ENCODE measurements around the gene PCNX3. TPM values are rescaled to one million over a fixed set of nuclear protein-coding genes. Genes with fewer than 3 reads are reported as not detected.
"Not testable (repeated sequence)": the region's sequence is repeated elsewhere in the genome, so short reads cannot be mapped to it uniquely, and the experiment has no call there.

Gene PCNX3
- total RNA-seq, 4 donors from 2014 or later = 38.5 to 59.3 (median 43.6) TPM

GRCh38 chr11:65663639-65664200 lies 48.1 kb downstream of the PCNX3 start:
- H3K4me3 ChIP-seq = peak overlapping the region; percentile 94
- H3K27ac ChIP-seq = peak overlapping the region; percentile 94
- WGBS = under 1% methylated on average over 9 of the region's 15 CpGs
- peaks cover 42% of the 10 kb centered on the region for H3K4me1 ChIP-seq
- no peaks in the 10 kb centered on the region for H3K9me3 ChIP-seq
- DNase-seq (ENCODE audit: low spot score in 2 of 2) = peak; percentile 88 to 90
- H3K27me3 ChIP-seq = no peaks in the 10 kb centered on the region
- peaks cover 30% of the 10 kb centered on the region for H3K36me3 ChIP-seq
- no peak for TF ChIP-seq POLR2AphosphoS5 (IDR thresholded peaks at IDR 0.05)
- TF ChIP-seq, protein P1, sequence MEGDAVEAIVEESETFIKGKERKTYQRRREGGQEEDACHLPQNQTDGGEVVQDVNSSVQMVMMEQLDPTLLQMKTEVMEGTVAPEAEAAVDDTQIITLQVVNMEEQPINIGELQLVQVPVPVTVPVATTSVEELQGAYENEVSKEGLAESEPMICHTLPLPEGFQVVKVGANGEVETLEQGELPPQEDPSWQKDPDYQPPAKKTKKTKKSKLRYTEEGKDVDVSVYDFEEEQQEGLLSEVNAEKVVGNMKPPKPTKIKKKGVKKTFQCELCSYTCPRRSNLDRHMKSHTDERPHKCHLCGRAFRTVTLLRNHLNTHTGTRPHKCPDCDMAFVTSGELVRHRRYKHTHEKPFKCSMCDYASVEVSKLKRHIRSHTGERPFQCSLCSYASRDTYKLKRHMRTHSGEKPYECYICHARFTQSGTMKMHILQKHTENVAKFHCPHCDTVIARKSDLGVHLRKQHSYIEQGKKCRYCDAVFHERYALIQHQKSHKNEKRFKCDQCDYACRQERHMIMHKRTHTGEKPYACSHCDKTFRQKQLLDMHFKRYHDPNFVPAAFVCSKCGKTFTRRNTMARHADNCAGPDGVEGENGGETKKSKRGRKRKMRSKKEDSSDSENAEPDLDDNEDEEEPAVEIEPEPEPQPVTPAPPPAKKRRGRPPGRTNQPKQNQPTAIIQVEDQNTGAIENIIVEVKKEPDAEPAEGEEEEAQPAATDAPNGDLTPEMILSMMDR (IDR thresholded peaks at IDR 0.05) = no peak
- TF ChIP-seq EP300 (IDR thresholded peaks at IDR 0.05) = no peak
- TF ChIP-seq POLR2A (IDR thresholded peaks at IDR 0.05) = no peak

- no peaks in the 10 kb centered on the region for H3K27me3 ChIP-seq
- H3K27ac ChIP-seq = no peak overlapping the region
- H3K4me3 ChIP-seq = no peak overlapping the region
- no peaks in the 10 kb centered on the region for H3K36me3 ChIP-seq
- TF ChIP-seq POLR2AphosphoS5 (IDR thresholded peaks at IDR 0.05) (no peak), POLR2A (IDR thresholded peaks at IDR 0.05) (no peak), EP300 (IDR thresholded peaks at IDR 0.05) (no peak)
- TF ChIP-seq, protein P1 (IDR thresholded peaks at IDR 0.05) = no peak
- H3K9me3 ChIP-seq = no peaks in the 10 kb centered on the region
- DNase-seq (ENCODE audit: low spot score in 2 of 2) = no peak
- H3K4me1 ChIP-seq = no peaks in the 10 kb centered on the region
Observed at GRCh38 chr11:65672180-65672860, 56.7 kb downstream of the PCNX3 start.

DNA sequence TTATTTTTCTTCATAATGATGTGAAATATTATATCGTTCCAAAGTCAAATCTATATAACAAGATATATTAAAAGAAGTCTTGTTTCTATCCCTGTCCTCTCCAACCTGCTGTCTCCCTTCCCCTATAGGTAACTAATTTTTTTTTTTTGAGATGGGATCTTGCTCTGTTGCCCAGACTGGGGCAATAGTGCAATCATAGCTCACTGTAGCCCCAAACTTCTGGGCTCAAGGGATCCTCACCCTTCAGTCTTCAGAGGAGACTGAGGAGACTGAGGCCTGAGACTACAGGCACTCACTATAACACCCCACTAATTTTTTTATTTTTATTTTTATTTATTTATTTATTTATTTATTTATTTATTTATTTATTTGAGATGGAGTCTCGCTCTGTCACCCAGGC lies 57.4 kb downstream of the PCNX3 start:
- Histone ChIP-seq H3K27ac (no peak overlapping the region), H3K36me3 (no peaks in the 10 kb centered on the region), H3K4me1 (no peaks in the 10 kb centered on the region), H3K9me3 (no peaks in the 10 kb centered on the region), H3K27me3 (no peaks in the 10 kb centered on the region), H3K4me3 (no peak overlapping the region)
- no peak for TF ChIP-seq POLR2AphosphoS5 (IDR thresholded peaks at IDR 0.05)
- TF ChIP-seq EP300 (IDR thresholded peaks at IDR 0.05) = no peak
- TF ChIP-seq, protein P1 (IDR thresholded peaks at IDR 0.05) = no peak
- TF ChIP-seq POLR2A (IDR thresholded peaks at IDR 0.05) = no peak
- no peak for DNase-seq (ENCODE audit: low spot score in 2 of 2)
- 93% methylated on average over 2 of the region's 2 CpGs for WGBS

DNA sequence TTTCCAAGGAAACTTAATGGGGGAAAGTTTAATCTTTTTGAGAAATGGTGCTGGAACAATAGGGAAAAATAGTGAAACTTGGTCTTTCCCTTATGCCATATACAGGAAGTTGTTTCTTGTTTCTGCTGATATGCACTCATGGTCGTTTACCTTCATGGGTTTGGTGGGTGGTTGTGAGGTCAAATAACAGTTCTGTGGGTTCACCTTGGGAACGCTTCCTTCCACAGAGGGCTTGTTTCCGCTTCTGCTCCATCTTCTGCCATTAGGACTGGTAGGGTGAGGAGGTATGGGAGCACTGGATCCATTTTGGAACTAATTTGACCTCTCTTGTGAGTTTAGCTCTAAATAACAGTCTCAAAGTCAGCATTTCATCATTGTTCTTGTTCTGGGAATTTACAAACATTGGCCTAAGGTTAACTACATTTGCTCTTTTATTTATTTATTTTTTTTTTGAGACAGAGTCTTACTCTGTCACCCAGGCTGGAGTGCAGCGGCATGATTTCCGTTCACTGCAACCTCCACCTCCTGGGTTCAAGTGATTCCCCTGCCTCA lies 64.7 kb downstream of the PCNX3 start:
- no peaks in the 10 kb centered on the region for H3K9me3 ChIP-seq
- DNase-seq (ENCODE audit: low spot score in 2 of 2) = no peak
- no peak for TF ChIP-seq POLR2A (IDR thresholded peaks at IDR 0.05)
- TF ChIP-seq POLR2AphosphoS5 (IDR thresholded peaks at IDR 0.05) = no peak
- TF ChIP-seq, protein P1 (IDR thresholded peaks at IDR 0.05) = no peak
- TF ChIP-seq EP300 (IDR thresholded peaks at IDR 0.05) = no peak
- H3K36me3 ChIP-seq = no peaks in the 10 kb centered on the region
- no peaks in the 10 kb centered on the region for H3K27me3 ChIP-seq
- no peak overlapping the region for H3K4me3 ChIP-seq
- WGBS = 83% methylated on average over 5 of the region's 5 CpGs
- no peak overlapping the region for H3K27ac ChIP-seq
- no peaks in the 10 kb centered on the region for H3K4me1 ChIP-seq

- not testable (repeated sequence) for H3K27me3 ChIP-seq; H3K4me1 ChIP-seq; DNase-seq (ENCODE audit: low spot score in 2 of 2); H3K9me3 ChIP-seq; H3K4me3 ChIP-seq; H3K27ac ChIP-seq; H3K36me3 ChIP-seq
- 79% methylated on average over 6 of the region's 6 CpGs for WGBS
Observed at GRCh38 chr11:65683480-65683879, 67.9 kb downstream of the PCNX3 start.
